ENCODE measurements around the gene ZNF439.
A peak's percentile ranks its signal among the peaks of the same experiment; 100 is the strongest.
"Not testable (repeated sequence)": the region's sequence is repeated elsewhere in the genome, so short reads cannot be mapped to it uniquely, and the experiment has no call there.

ZNF439 gene

DNA sequence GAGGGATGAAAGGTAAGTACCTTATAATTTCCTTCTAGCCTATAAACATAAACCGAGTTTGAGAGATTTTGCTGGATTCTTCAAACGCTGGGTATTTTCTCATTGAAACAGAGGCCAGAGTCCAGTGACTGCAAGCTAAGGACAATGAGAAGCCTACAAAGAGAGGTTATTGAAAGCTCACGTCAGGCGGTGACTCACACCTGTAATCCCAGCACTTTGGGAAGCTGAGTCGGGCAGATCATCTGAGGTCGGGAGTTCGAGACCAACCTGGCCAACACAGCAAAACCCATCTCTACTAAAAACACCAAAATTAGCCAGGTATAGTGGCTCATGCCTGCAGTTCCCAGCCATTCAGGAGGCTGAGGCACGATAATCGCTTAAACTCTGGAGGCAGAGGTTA, 24.1 kb downstream of the ZNF439 start:
- DNase-seq: no peak

DNA sequence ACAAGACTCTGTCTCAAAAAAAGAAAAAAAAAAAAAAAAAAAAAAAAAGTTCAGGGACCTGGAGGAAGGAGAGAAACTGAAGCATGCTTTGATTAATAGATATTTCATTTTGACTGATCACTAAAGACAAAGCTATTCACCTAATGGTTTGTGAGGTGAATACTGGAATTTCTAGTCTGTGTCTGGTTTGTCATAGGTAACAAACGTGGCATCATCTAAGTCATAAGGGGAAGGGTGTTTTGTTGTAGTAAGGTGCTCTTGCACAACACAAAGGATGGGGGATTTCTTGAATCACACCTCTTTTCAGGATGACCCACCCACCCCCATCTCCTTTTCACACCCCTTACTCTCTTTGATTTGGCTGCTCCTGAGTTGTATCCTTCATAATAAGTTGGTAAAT, 25.2 kb downstream of the ZNF439 start:
- no peak for DNase-seq

DNA sequence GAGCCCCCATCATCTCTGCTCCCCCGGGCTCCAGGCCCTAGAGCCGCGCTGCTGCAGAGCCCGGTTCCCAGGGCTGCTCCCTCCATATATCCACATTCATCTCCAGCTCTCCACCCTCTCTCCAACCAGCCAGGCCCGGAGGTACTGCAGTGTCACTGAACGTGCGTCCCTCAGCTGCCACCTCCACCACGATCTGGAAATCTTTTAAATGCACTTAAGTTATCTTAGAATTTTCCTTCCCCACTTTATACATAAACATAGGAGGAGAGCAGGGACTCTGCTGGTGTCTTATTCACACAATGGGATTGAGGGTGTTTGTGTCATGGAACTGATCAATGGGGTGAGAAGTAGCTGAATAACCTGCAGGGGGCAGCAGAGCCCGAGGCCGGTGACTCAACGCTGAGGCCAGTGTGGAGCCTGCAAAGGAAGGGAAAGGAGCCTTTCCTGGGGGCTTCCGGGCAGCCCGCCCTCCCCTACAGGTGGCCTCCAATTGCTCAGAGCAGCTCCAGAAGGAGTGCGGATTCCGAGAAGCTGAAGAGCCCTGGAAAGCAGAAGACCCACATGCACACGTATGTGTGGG, 31.3 kb downstream of the ZNF439 start:
- DNase-seq: not testable (repeated sequence)

DNA sequence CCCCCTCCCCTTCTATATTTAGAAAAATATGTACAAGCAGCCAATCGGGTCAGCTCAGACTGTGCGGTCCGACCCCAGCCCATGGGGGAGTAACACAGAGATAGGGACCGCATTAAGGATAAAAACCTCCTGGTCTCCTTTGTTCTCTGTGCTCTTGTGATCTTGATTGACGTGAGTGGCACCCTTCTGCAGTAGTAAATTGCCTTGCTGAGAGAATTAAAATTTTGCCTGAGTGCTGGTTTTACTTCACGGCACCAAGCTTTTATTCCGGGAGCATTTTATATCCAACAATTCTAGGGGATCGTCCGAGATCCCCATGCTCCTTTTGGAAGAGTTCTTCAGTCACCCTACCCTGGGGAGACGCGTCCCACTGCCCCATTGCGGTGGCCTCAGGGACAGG, 32.1 kb downstream of the ZNF439 start:
- DNase-seq: no peak

DNA sequence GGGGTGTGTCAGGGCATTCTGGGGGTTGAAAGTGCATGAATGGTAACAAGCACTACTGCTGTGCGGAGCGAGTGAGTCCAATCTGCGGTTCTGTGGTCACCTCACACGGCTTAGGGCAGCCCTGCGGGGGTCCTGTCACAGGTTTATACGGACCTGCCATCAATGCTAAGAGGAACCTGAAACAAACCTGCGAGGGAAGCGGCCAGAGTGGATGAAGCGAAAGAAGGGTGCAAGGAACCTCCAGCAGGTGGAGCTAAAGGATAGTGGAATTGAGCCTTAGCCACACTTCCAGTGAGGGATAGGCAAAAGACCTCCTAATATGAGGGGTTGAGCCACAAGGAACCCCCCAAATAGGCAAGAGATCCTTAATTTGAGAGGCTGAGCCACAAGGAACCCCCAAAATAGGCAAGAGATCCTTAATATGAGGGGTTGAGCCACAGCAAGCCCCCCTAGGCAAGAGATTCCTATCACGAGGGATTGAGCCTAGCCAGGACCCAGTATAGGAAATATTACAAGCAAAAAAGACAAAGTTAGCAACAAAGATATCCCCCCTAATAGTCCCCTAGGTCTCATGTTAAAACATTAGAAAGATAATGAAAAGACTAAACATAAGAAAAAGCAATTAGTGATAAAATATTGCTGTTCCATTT, 32.8 kb downstream of the ZNF439 start:
- DNase-seq: peak; percentile 3 to 10

DNA sequence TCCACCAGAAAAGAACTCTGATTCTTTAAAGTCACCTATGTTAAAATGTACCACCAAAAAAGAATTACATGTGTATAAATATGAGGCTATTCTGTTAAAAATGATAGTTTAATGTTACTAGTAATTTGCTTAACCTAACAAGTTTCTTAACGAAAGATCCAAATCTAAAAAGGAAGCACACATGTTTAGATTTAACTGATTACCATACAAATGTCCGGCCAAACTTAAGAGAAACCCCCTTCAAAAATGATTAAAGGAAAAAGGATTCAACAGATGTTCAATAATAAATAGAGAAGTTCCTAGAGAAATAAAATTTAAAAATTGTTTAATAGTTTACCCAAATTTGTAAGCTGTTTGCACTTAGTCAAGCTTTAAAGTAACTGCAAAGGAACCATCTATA, 34.1 kb downstream of the ZNF439 start:
- no peak for DNase-seq

DNA sequence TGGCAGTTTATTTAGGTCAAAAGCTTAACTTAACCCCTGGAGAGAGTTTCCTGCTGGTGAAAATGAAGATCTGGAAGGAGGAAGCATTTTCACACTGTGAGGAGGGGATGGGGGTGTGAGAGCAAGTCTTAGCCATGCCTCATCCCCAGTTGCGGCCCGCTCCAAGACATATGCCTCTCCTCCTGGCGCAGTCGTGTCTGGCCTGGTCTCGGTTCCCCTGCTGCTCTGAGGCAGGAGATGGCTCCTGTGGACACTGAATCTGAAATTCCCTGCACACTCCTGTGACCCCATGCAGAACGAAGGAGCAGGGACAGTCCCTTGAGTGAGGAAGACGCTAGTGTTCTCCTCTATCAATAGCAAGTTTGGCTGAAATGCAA, 38.7 kb downstream of the ZNF439 start:
- no peak for DNase-seq

DNA sequence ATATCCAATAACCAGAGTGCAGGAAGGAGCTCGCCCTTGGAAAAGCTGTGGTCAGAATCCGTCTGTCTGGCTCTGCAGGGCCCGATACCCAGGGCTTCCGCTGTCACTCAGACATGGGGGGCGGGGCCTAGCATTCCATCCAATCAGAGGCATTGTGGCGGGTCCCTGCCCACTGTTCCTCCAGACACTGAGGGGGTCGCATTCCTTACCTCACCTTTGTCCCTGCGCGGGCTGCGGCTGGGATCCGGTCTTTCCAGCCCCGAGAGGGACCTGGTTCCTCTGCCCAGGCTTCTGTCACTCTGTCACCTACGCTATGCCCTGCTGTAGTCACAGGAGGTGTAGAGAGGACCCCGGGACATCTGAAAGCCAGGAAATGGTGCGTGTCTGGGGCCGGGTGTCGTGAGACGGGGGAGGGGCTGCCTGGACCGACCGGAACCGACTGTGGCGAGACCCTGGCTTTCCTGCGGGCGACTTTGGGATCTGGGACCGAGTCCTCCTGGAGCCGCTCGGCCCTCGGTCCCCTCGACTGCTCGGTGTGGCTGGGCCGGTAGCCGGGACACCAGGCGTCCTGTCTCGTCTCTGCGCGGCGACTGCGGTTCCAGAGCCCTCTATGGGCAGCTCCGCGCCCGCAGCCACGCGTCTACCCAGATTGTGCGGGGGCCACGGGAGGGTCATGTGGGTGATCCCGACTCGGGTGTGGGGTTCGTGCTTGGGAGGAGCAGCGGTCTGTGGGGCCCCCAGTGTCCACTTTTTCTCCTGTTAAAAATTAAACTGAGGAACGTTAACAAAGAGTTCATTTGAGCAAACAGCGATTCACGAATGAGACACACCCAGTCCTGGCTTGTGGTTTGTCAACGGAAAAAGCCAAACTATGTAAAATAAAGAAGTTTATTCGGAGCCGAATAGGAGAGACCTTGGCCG, 39.3 kb downstream of the ZNF439 start, which contains the start of gene ZNF69:
Gene ZNF69, plus strand, starts transcription at position 172 of the 921 bp plus-strand sequence. Its CDS starts 142 bp downstream, at position 314.
- no peak for DNase-seq

DNA sequence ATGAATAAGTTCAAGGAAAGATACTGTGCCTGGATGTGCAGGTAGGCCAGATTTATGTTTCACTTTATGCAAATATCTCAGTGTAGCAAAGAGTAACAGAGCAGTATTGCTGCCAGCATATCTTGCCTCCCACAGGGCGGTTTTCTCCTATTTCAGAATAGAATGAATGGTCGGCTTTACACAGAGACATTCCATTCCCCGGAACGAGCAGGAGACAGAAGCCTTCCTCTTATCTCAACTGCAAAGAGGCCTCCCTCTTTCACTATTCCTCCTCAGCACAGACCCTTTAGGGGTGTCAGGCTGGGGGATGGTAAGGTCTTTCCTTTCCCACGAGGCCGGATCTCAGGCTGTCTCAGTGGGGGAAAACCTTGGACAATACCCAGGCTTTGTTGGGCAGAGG, 41.4 kb downstream of the ZNF439 start:
- not testable (repeated sequence) for DNase-seq

DNA sequence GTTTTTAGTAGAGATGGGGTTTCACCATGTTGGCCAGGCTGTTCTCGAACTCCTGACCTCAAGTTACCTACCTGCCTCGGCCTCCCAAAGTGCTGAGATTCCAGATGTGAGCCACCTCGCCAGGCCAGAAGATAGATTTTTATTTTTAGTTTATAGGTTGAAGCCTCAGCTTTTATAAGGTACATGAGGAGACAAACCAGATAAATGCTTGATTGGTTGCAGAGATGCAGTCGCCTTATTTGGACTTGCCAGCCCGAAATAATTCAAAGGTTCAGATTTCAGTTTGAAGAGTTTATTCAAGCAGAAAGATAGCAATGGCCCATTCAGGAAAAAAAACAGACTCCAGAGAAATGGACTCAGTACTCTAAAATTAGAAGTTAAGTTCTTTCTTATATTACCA, 42.1 kb downstream of the ZNF439 start:
- no peak for DNase-seq

DNA sequence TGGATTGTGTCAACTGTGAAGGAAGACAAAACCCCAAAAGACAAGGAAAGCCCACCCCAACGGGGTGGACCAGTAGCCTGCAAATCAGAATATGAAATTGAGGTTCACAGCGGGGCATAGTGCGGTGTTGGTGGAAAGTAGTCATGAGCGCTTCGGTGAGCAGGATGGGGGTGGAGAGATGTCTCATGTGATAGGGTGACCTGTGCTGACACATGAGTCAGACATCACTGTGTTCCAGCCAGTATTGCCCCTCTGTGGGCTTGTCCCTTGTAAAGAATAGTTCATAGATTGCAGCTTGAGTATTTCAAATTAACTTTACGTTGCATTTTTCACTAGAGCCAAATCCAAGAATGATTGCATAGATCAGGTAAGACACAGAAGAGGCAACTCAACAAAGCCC, 46.3 kb downstream of the ZNF439 start:
- DNase-seq: no peak

DNA sequence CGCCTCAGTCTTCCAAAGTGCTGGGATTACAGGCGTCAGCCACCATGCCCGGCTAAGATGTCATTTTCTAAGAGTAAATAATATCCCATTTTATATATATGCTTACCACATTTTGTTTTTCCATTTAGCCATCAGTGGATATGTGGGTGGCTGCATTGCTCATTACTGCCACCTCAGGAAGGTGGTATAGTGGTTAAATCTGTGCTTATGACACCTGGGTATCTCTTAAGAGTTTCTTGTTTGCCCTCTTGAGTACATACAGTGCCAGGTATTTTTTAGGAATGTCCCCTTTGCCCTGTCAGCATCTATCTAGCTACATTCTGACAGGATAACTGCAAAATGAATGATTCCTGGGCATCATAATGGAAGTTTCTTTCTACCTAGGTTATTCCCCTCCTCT, 53.7 kb downstream of the ZNF439 start:
- no peak for DNase-seq

DNA sequence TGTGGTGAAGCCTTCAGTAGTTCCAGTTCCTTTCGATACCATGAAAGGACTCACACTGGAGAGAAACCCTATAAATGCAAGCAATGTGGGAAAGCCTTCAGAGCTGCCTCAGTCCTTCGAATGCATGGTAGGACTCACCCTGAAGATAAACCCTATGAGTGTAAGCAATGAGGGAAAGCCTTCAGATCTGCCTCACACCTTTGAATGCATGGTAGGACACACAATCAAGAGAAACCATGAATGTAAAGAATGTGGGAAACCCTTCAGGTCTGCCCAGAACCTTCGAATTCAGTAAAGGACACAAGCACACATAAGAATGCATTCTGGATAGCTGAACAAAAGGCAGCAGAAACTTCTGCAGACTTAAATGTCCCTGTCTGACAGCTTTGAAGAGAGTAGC, 57.4 kb downstream of the ZNF439 start:
- DNase-seq: no peak

DNA sequence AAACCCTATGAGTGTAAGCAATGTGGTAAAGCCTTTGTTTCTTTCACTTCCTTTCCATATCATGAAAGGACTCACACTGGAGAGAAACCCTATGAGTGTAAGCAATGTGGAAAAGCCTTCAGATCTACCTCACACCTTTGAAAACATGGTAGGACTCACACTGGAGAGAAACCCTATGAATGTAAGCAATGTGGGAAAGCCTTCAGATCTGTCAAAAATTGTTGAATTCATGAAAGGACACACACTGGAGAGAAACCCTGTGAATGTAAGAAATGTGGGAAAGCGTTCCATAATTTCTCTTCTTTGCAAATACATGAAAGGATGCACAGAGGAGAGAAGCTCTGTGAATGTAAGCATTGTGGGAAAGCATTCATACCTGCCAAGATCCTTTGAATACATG, 63.4 kb downstream of the ZNF439 start:
- not testable (repeated sequence) for DNase-seq

DNA sequence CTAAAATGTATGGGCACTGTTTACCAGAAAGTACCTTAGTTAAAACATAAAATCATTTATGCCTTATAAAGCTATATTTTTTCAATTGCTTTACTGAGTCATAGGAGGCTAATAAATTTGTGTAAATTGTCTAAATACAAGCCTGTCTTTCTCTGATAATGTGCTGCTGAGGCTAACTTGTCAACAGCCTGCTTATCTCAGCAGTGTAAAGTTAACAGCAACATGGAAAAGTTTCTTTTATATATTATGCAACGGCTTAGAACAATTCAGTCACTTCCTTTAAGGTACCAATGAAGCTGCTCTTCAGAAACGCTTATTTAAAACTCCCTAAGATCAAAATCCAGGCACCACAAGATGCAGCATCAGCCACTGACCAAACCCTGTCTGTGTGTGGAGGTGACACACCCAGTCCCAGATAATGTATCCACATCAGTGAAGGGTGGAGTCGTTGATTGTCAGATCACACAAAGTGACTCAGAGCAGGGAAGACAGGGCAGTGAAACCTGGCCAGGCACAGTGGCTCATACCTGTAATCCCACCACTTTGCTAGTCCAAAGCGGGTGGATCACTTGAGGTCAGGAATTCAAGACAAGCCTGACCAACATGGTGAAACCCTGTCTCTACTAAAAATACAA, 66.0 kb downstream of the ZNF439 start:
- DNase-seq: not testable (repeated sequence)
